Activated CD4-positive, CD25-positive, alpha-beta regulatory T cell treated with anti-CD3 and anti-CD28 coated beads, Interleukin-2, amount 50 U/mL, for 24 hours (primary cell): Measurements from ENCODE around the gene SLC25A45.
"Not testable (repeated sequence)": the region's sequence is repeated elsewhere in the genome, so short reads cannot be mapped to it uniquely, and the experiment has no call there.

Experiments
- ATAC-seq, 2 donors: fragments of 150-1000 bp; cut with Tn5 transposase; one replicate each; pipeline ENCODE4 v1.10.0; 2021; ENCODE audit warnings: mild to moderate bottlenecking in 1 of 2, moderate library complexity in 1 of 2

The SLC25A45 gene

DNA sequence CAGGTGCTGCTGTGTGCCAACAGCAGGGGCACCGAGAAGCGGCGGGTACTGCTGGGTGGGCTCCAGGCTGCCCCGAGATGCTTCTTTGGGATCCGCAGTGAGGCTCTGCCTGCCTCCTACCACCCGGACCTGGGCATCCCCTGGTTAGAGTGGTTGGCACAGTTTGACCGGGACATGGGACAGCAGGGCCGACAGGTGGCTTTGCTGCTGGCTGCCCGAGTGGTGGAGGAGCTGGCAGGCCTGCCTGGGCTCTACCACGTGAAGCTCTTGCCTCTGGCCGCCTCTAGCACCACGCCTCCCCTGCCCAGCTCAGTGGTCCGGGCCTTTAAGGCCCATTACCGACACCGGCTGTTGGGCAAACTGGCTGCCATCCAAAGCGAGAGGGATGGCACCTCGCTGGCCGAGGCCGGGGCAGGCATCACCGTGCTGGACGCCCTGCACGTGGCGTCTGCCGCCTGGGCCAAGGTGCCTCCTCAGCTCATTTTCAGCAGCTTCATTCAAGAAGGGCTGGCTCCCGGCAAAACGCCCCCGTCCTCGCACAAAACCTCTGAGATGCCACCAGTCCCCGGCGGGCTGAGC is 26.0 kb downstream of the SLC25A45 start:
- no peak for ATAC-seq

DNA sequence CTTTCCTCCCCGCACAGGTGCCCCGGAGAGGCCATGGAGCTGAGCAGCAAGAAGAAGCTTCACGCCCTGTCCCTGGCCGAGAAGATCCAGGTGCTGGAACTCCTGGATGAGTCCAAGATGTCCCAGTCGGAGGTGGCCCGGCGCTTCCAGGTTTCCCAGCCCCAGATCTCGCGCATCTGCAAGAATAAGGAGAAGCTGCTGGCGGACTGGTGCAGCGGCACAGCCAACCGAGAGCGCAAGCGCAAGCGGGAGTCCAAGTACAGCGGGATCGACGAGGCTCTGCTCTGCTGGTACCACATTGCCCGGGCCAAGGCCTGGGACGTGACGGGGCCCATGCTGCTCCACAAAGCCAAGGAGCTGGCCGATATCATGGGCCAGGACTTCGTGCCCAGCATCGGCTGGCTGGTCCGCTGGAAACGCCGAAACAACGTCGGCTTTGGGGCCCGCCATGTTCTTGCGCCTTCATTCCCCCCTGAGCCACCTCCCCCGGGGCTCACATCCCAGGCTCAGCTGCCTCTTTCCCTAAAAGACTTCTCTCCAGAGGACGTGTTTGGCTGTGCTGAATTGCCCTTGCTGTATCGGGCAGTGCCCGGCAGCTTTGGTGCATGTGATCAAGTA is 26.6 kb downstream of the SLC25A45 start:
- ATAC-seq = no peak

DNA sequence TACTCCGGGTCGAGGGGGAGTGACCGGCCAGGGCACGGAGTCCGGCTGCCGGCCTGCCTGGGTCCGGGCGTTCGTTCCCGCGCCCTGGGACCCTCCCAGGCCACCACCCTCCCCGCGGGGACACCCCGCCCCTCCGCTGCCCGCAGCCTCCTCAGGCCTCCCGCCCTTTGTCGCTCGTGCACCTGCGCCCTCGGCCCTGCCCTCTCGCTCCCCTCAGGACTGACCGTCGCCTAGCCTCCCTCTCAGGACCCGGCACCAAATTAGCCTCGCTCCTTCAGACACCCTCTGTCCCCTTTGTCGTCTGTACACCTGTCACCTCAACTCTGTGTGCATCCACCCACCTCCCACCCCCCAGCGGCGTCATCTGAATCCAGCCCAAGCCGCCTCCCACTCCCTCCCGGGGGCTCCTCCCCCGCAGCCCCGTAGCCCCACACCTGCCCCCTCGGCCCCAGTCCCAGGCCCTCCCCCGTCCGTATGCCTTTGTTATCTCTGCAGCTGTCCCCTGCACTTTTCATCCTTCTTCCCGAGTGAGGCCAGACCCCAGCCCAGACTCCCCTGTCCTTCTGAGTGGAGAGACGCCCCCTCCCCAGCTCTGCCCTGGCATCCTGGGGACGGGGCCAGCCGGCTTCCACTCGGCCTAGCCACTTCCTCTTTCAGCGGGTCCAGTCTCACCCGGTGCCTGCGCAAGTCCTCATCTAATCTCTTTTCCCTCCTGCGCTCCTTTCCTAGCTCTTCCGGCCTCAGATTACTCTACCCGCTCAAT is 27.3 kb downstream of the SLC25A45 start:
- peak; percentile 18 to 28 for ATAC-seq

DNA sequence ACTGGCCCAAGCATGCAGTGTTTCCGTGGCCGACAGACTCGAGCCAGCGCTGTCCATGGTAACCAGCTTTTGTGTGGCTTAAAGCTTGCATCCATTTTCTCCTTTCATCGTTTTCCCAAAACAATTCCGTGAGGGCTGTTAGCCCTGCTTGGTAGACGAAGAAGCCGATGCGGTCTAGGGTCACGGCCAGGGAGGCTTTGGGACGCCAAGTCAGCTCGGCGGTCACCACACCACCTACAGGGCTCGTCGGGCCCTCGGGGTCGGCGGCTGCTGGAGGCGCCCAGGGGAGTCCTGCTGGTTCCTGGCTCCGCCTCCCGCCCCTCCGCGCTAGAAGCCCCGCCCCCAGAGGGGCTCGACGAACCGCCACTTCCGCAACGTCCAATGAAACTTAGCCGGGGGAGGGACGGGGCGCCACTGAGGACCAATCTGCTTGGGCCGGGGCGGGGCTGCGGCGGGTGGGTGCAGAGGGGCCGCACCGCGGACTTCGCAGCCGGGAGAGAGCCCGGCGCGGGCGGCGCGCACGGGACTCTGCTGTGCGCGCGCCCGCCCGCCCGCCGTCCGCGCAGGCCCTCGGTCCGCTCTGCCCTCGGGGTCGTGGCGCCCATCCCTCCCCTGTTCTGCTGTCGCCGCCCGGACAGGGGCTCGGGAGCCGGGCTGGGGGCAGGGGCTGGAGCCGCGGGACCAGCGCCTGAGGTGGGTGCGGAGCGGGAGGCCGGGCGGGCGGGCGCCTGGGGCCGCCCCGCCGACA is 28.0 kb downstream of the SLC25A45 start, which contains the start of gene TIGD3:
TSS of gene TIGD3 (plus strand) at position 487 of the 748 bp plus-strand sequence. CDS start 1,058 bp downstream, outside the sequence.
- ATAC-seq = peak; percentile 98

DNA sequence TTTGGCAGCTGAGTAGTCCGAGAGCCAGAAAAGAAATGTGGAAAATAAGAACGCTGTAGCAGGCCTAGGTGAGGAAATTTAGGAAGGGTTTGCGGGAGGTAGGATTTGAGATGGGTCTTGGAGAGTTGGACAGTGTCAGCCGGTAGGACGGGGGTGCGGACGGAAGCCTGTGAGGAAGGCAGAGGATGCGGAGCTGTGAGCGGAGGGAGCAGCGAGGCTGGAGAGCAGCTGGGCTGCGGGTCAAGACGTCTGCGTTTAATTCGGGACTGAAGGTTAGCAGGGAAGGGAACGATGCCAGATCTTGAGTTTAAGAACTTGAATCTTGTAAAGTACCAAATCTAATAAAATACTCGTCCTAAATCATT is 28.6 kb downstream of the SLC25A45 start:
- no peak for ATAC-seq

DNA sequence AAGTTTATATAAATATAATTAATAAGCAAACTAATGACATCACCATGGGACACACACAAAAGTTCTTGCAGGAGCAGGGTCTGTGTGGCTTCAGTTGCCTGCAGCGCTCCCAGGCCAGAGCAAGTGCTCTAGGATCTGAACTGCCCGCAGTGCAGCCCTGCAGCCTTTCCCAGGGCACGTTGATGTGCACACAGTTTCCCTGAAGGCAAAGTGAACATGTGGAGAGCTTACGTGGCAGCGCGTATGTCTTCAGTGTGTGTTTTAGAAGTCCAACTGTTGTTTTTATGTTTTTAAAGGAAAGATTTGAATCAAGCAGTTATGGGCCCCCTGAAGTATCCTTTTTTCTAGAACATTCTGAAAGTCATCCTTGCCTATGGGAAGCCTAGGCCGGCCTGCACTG is 29.1 kb downstream of the SLC25A45 start:
- no peak for ATAC-seq

DNA sequence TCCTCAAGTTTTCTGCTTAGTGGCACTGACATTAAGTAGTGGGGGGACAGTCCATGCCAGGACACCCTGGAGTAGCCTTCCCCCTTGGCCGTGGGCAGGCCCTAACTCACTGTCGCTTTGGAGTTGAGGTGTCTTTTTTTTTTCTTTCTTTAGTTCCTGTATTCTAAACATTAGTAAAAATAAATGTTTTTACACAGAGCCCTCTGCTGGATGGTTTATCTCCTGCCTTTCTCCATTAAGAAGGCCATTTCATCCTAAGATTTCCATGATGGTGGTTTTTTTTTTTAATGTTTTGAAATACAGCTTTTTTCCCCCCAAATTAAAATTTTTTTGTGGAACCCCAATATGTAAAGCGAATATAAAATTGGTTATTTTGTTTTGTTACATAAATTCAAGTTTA is 29.7 kb downstream of the SLC25A45 start:
- ATAC-seq = no peak

DNA sequence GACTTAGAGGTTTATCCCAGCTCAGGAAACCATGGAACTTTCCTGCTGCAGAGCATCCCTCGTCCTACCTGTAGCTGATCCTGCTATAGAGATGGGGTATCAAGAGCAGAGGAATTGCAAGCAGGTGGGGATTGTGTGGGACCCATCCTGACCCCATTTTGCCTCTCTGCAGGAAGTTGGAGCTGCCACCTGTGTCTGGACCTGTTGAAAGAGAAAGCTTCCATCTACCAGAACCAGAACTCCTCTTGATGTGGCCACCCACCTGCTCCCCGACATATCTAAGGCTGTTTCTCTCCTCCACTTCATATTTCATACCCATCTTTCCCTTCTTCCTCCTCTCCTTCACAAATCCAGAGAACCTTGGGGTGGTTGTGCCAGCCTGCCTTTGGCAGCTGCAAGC is 30.9 kb downstream of the SLC25A45 start:
- ATAC-seq = no peak

DNA sequence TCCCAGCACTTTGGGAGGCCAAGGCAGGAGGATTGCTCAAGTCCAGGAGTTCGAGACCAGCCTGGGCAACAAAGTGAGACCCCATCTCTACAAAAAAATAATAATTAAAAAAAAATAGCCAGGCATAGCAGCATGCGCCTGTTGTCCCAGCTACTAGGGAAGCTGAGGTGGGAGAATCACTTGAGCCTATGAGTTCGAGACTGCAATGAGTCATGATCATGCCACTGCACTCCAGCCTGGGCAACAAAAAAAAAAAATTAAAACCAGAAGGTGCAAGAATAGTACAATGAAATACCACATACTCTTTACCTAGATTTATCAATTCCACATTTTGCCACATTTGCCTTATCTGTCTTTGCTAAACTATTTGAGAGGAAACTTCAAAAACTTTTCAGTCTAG is 40.6 kb downstream of the SLC25A45 start:
- ATAC-seq = no peak

DNA sequence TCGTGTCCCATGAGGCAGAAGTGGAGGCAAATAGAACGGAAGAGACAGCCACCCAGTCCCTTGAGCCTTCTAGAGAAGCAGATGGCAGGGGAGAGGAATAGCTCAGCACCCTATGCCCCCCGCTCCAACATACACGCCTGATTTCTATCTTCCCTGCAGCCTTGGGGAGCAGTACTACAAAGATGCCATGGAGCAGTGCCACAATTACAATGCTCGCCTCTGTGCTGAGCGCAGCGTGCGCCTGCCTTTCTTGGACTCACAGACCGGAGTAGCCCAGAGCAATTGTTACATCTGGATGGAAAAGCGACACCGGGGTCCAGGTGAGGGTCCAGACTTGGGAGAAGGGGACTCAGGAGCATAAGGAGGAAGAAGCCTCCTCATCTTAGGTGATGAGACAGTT is 42.2 kb downstream of the SLC25A45 start:
- ATAC-seq = no peak

DNA sequence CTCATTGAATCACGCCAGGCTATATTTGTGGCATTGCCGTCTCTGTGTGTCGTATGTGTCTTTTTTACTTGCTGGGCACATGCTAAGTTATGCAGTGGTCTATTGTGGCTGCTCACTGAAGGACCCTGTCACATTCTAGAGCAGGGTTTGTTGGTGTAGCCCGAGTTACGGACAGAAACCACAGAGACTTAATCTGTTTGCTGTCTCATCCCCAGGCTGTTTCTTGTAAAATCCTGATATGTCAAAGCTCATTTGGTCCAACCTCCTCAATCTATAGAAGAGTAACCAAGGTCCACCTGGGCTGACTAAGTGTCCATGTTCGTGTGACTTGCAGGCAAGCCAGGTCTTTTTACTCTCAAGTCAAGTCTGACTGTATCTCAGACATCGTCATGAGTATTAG is 43.8 kb downstream of the SLC25A45 start:
- no peak for ATAC-seq

DNA sequence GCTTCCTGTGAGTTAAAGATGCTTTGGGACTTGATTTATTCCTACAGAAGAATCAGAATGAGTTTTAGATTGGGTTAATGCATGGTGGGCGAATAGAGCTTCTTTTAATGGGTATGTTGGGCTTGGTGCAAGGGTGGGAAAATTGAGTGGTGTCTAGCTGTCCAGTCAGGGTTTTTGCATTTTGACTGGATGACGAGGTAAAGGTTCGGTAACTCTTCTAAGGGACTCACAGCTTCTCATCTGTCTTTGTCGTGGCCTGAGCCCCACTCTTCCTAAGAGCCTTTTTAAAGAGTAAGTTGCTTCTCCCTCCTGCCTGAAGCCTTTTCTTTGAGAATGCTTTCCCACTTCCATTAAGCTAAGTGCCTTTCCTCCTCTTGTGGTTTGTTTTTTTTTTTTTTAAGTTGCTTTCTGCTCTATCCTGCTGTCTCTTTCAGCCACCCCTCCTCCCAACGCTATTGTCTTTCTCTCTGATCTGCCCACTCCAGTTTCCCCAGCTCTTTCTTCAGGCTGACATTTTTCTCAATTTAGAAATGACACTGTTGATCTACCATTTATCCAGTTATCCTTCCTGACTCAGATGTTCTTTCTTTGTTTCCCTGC is 47.6 kb downstream of the SLC25A45 start:
- no peak for ATAC-seq

DNA sequence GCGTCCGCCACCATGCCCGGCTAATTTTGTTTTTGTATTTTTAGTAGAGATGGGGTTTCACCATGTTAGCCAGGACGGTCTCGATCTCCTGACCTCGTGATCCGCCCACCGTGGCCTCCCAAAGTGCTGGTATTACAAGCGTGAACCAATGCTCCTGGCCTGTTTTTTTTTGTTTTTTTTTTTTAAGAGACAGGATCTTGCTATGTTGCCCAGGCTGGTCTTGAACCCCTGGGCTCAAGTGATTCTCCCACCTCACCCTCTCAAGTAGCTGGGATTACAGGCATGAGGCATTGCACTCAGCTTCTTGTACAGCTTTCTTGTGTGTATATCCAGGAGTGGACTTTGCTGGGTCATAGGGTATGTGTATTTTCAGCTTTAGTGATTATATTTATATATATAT is 49.9 kb downstream of the SLC25A45 start:
- not testable (repeated sequence) for ATAC-seq

DNA sequence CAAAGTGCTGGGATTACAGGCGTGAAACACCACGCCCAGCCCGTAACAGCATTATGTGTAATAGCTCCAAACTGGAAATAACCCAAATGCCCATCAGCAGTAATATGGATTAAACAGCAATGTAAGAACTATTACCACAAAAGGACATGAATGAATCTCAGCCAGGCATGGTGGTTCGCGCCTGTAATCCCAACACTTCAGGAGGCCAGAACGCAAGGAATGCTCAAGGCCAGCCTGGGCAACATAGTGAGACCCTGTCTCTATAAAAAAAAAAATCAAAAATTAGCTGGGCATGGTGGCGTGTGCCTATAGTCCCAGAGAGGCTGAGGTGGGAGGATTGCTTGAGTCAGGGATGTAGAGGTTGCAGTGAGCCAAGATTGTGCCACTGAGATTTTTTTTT is 51.9 kb downstream of the SLC25A45 start:
- no peak for ATAC-seq

DNA sequence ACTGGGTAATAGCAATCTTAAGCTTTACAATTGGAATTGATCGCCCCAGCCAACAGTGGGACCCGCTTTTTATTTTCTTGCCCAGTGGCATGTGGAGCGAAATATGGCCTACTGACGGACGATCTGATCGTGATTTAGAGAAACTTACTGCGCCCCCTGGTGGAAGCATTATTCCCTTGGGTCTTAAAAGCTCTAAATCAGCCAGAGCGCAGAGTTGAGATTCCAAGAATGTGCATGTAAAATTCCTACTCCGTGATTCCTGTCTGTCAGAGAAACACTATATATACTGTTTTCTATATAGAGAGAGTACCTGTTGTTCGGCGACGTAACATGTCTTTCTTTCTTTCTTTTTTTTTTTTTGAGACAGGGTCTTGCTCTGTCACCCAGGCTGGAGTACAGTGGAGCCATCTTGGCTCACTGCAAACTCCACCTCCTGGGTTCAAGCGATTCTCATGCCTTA is 52.5 kb downstream of the SLC25A45 start:
- no peak for ATAC-seq

DNA sequence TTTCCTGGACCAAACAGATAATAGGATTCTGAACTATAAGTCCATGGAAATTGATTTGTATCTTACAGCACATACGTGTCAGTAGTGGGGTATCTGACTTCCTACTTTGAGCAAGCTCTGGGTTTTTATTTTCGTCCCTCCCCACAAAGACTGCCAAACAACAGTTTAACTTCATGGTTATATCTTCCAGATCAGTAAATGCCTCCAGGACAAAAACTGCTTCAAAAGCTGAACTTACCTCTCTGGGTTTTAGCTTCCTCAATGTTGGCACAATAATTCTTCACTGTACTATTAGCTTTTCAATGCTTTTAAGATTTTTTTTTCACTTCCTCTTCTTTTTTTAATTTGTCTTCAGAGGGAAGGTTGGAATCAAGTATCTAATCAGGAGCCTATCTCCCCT is 53.0 kb downstream of the SLC25A45 start:
- ATAC-seq = no peak

DNA sequence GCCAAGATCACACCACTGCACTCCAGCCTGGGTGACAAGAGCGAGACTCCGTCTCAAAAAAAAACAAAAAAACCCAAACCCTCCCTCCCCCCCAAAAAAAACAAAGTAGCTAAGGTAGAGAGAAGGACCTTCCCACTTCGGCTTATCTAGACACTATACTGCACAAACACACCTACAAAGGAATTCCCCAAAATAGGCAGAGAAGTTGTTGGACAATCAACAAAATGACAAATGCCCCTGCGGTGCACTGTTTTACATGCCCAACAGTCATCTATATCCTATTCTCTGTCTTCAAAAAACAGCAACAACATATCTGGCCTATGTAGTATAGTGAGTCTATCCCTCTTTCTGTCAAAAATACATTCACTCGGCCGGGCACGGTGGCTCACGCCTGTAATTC is 55.4 kb downstream of the SLC25A45 start:
- ATAC-seq = no peak

DNA sequence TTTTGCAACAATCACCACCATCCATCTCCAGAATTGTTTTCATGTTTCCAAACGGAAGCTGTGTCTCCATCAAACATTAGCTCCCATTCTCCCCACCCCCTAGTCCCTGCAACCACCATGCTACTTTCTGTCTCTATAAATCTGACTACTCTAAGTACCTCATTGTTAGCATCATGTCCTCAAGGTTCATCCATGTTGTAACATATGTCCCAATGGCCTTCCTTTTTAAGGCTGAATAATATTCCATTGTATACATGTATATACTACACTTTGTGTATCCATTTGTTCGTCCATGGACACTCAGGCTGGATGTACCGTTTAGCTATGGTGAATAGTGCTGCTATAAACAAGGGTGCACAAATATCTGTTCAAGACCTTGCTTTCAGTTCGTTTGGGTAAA is 57.0 kb downstream of the SLC25A45 start:
- no peak for ATAC-seq
